ENCODE data around the gene CD180. TPM values are rescaled to one million over a fixed set of nuclear protein-coding genes. Genes with fewer than 3 reads are reported as not detected.

CD180 gene
- total RNA-seq, 1 experiment from 2014 or later: not detected

GRCh38 chr5:67238191-67238590 is 41.6 kb upstream of the CD180 start:
- Mint-ChIP-seq H3K4me3 (ENCODE audit: unreplicated experiment) (no peak overlapping the region), H3K36me3 (ENCODE audit: insufficient read depth, unreplicated experiment) (no peaks in the 10 kb centered on the region), H3K27me3 (ENCODE audit: insufficient read depth, unreplicated experiment) (no peaks in the 10 kb centered on the region), H3K9me3 (ENCODE audit: unreplicated experiment) (no peaks in the 10 kb centered on the region), H3K27ac (ENCODE audit: unreplicated experiment) (no peak overlapping the region), H3K4me1 (ENCODE audit: low read depth, unreplicated experiment) (peaks cover 19% of the 10 kb centered on the region)
- intact Hi-C loops (cut with micrococcal nuclease; ENCODE audit: unreplicated experiment): no loop called here
- Histone ChIP-seq H3K4me1 (peaks cover 15% of the 10 kb centered on the region), H3K4me3 (ENCODE audit: low read depth, low read length) (no peak overlapping the region), H3K9me3 (no peaks in the 10 kb centered on the region), H3K36me3 (ENCODE audit: control insufficient read depth, insufficient read depth, low read length) (no peaks in the 10 kb centered on the region), H3K27me3 (replicated peaks; ENCODE audit: control insufficient read depth, insufficient read depth, low read length) (no peaks in the 10 kb centered on the region)
- POLR2A ChIA-PET: no interaction called here
- BruUV-seq (replicated peaks): no TSS peak
- DNase-seq: no peak
- TF ChIP-seq CTCF (IDR thresholded peaks at IDR 0.05; ENCODE audit: insufficient read depth in 1 of 2, low read depth in 1 of 2, low read length in 1 of 2, severe bottlenecking in 1 of 2, unreplicated experiment in 1 of 2): no peak
- CTCF ChIA-PET: no interaction called here

- CTCF ChIA-PET: interaction anchor here (0.5 kb wide), 1 partner anchor 160 kb away, joined by 3 read pairs; no protein-coding TSS in a partner anchor
- H3K4me3 ChIP-seq (ENCODE audit: low read depth, low read length): no peak overlapping the region
- H3K27me3 ChIP-seq (replicated peaks; ENCODE audit: control insufficient read depth, insufficient read depth, low read length): no peaks in the 10 kb centered on the region
- peak overlapping the region; percentile 2 for H3K4me3 Mint-ChIP-seq (ENCODE audit: unreplicated experiment)
- H3K9me3 ChIP-seq: no peaks in the 10 kb centered on the region
- peak overlapping the region; percentile 33 for H3K27ac Mint-ChIP-seq (ENCODE audit: unreplicated experiment)
- no peaks in the 10 kb centered on the region for H3K36me3 Mint-ChIP-seq (ENCODE audit: insufficient read depth, unreplicated experiment)
- peak; percentile 57 to 58 for DNase-seq
- peaks cover 15% of the 10 kb centered on the region for H3K4me1 ChIP-seq
- BruUV-seq (replicated peaks): no TSS peak
- H3K27me3 Mint-ChIP-seq (ENCODE audit: insufficient read depth, unreplicated experiment): no peaks in the 10 kb centered on the region
- no peaks in the 10 kb centered on the region for H3K9me3 Mint-ChIP-seq (ENCODE audit: unreplicated experiment)
- no peak for TF ChIP-seq CTCF (IDR thresholded peaks at IDR 0.05; ENCODE audit: insufficient read depth in 1 of 2, low read depth in 1 of 2, low read length in 1 of 2, severe bottlenecking in 1 of 2, unreplicated experiment in 1 of 2)
- POLR2A ChIA-PET: no interaction called here
- H3K36me3 ChIP-seq (ENCODE audit: control insufficient read depth, insufficient read depth, low read length): no peaks in the 10 kb centered on the region
- H3K4me1 Mint-ChIP-seq (ENCODE audit: low read depth, unreplicated experiment): peaks cover 19% of the 10 kb centered on the region
- intact Hi-C loops (cut with micrococcal nuclease; ENCODE audit: unreplicated experiment): no loop called here
Measured at GRCh38 chr5:67235399-67236110, 39.0 kb upstream of the CD180 start.

DNA sequence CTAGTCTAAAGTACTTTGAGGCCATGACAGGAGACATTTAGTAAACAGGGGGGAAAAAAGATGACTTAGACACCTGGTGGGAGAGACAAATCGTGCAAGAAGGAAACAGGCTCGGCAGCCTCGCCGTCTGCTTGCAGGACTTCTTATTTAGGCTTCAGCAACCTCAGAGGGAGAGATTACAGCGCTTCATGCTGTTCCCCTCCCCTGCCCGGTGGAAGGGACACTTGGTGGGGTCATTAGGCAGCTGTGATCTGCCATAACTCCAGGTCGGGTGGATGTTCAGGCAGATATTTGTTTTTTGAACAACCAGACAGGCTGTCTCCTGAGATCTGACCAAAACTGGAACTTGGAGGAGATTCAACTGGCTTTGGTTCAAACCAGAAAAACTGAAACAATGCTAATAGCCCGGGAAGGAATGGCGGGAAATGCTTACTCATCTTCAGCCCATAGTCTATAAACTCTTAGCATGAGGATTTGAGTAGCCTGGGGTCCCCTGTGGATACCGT is 38.1 kb upstream of the CD180 start:
- no peaks in the 10 kb centered on the region for H3K27me3 Mint-ChIP-seq (ENCODE audit: insufficient read depth, unreplicated experiment)
- H3K4me1 Mint-ChIP-seq (ENCODE audit: low read depth, unreplicated experiment): peaks cover 19% of the 10 kb centered on the region
- POLR2A ChIA-PET: no interaction called here
- no peak for TF ChIP-seq CTCF (IDR thresholded peaks at IDR 0.05; ENCODE audit: insufficient read depth in 1 of 2, low read depth in 1 of 2, low read length in 1 of 2, severe bottlenecking in 1 of 2, unreplicated experiment in 1 of 2)
- H3K27ac Mint-ChIP-seq (ENCODE audit: unreplicated experiment): no peak overlapping the region
- intact Hi-C loops (cut with micrococcal nuclease; ENCODE audit: unreplicated experiment): no loop called here
- Histone ChIP-seq H3K27me3 (replicated peaks; ENCODE audit: control insufficient read depth, insufficient read depth, low read length) (no peaks in the 10 kb centered on the region), H3K4me3 (ENCODE audit: low read depth, low read length) (no peak overlapping the region), H3K9me3 (no peaks in the 10 kb centered on the region), H3K4me1 (peaks cover 15% of the 10 kb centered on the region), H3K36me3 (ENCODE audit: control insufficient read depth, insufficient read depth, low read length) (no peaks in the 10 kb centered on the region)
- DNase-seq: no peak
- CTCF ChIA-PET: interaction anchor here (0.5 kb wide), 1 partner anchor 161 kb away, joined by 3 read pairs; no protein-coding TSS in a partner anchor
- no peaks in the 10 kb centered on the region for H3K9me3 Mint-ChIP-seq (ENCODE audit: unreplicated experiment)
- BruUV-seq (replicated peaks): no TSS peak
- no peak overlapping the region for H3K4me3 Mint-ChIP-seq (ENCODE audit: unreplicated experiment)
- no peaks in the 10 kb centered on the region for H3K36me3 Mint-ChIP-seq (ENCODE audit: insufficient read depth, unreplicated experiment)

Measured in Caco-2 (cell line).